Endometrial microvascular endothelial cells (primary cell): ENCODE data around the gene MAP2K3. TPM values are rescaled to one million over a fixed set of nuclear protein-coding genes. Genes with fewer than 3 reads are reported as not detected.
"Not testable (repeated sequence)": the region's sequence is repeated elsewhere in the genome, so short reads cannot be mapped to it uniquely, and the experiment has no call there.

Experiments
- in situ Hi-C: cut with HindIII; loops from 2 replicates; pipeline ENCODE4 v1.10.0; 2017; ENCODE audit warnings: low sequenced_read_pairs, low pct_unique_long_range_greater_than_20kb; ENCODE audit errors: inconsistent ontology term
- total RNA-seq: library from RNA; depleted of rRNA; stranded (reverse); fragments of >200 nt; gene quantifications from one replicate; pipeline ENCODE4 v1.2.3, GENCODE V29; 2015; ENCODE audit errors: inconsistent ontology term

Gene MAP2K3
- total RNA-seq, 1 donor from 2014 or later, result 32.3 TPM

GRCh38 chr17:21317821-21318220, 33.3 kb downstream of the MAP2K3 start:
- in situ Hi-C loops, result not testable (repeated sequence)

DNA sequence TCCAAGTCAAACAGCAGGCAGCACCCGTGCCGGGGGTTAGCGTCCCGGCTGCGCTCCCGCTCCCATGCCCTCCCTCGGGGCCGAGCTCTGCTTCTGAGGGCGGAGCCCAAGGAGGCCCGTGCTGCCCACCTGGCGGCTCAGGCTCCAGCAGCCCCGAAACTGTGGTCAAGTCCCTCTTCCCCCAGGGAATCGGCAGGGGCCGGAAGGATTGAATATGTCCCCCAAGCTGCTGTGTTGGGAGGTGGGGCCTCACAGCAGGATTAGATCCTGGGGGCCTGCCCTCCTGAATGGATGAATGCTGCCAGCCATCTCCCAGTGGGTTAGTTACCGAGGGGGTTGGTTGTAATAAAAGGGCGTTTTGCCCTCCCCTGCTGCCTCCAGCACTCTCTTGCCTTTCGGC, 33.9 kb downstream of the MAP2K3 start:
- in situ Hi-C loops, result no loop called here

DNA sequence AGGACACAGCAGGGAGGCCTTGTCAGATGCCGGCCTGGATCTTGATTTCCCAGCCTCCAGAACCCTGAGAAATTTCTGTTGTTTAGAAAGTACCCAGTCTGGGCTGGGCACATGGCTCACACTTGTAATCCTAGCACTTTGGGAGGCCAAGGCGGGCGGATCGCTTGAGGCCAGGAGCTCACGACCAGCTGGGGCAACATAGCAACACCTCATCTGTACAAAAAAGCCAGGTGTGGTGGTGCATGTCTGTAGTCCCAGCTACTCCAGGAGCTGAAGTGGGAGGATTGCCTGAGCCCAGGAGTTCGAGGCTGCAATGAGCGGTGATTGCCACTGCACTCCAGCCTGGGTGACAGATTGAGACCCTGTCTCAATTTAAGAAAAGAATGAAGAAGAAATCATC, 34.3 kb downstream of the MAP2K3 start:
- in situ Hi-C loops, result not testable (repeated sequence)

DNA sequence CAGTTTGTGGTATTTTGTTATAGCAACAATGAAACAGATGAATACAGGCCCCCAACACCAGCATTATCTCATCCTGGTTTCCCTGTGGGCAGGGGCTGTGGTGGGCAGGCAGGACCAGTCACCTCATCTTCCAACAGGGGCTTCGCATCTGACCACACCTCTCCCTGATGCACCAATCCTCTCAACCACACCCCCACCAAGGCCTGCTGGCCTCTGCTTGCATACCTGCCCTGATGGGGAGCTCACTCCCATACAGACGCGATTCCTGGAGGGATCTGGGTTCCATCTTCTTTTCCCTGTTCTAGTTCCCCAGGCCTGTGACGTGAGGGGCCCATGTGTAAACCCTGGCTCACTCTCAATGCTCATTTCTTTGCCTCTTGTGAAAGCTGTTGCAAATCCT, 34.7 kb downstream of the MAP2K3 start:
- in situ Hi-C loops, result not testable (repeated sequence)

- in situ Hi-C loops, result not testable (repeated sequence)
These were observed 35.3 kb downstream of the MAP2K3 start for GRCh38 chr17:21319686-21320375.

- in situ Hi-C loops, result not testable (repeated sequence)
These were observed 35.9 kb downstream of the MAP2K3 start for GRCh38 chr17:21320430-21320829.

DNA sequence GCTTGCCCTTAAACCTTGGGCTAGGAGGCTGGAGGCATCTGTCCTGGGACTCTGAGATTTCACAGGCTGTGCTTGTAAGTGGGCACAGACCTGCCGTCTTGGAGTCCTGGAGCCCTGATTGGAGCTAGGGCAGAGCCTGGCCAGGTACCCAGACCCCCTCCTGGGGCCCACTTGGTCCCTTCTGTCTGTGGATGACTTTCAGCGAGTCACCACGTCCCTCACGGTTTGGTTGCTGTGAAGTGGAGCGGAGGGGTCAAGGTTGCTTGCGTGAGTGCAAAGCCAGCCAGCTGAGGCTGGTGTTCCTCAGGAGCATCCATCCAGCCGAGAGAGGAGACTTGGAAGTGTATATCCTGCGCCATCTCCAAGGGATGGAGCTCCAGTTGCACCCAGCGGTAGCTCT, 36.5 kb downstream of the MAP2K3 start:
- in situ Hi-C loops, result not testable (repeated sequence)

GRCh38 chr17:21321744-21322191, 37.3 kb downstream of the MAP2K3 start:
- in situ Hi-C loops, result not testable (repeated sequence)

DNA sequence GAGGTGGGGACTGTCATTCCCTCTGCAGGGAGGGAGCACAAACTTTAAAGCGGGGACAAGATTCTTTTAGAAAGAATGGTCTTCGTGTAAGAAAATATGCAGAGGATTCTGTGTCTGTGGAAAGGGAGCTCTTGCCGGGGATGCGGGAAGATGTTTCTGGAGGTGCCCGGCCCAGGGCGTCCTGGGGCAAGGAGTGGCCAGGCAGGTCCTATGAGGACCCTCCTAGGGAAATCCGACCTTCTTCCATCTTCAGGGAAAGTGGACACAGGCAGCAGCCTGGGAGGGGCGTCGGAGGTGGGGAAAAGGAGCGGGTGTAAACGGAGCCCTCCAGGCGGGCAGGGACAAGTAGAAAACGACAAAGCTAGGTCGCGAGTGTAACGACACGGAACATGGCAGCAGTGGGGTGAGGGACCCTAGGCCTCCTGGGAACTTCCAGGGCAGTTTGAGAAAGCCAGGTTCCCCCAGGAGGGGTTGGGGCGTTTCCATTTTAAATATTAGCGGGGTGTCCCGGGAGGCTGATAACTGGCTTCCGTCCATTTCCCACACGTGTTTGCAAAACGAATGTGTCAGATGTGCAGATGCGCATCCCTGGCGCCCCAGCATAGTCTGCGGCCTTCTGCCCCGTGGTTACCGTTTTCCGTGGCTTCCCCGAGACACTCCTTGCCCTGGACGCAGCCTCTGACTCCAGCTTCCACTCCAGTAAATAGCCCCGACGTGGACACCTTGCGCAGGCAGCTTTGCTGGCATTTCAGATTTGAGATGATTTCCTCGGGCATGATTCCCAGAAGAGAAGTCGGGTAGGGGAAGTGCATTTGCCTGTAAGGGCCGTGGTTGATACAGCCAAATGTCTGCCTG, 39.0 kb downstream of the MAP2K3 start:
- in situ Hi-C loops, result not testable (repeated sequence)

DNA sequence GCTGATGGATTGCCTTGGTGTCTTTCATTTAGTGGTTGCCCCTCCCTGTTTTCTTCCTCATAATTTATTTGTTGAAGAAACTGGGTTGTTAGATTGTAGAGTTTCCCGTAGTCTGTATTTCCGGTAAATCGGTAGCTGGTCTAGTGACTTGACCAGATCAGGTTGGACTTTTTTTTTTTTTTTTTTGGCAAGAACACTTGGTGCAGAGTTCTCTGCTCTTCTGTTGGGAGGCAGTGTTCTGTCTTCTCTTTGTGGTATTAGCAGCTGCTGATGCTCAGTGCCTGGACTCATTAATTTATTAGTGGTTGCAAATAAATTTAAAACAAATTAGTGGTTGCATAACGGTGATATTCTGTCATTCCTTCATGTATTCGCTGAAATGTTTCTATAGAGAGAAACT, 40.2 kb downstream of the MAP2K3 start:
- in situ Hi-C loops, result not testable (repeated sequence)

DNA sequence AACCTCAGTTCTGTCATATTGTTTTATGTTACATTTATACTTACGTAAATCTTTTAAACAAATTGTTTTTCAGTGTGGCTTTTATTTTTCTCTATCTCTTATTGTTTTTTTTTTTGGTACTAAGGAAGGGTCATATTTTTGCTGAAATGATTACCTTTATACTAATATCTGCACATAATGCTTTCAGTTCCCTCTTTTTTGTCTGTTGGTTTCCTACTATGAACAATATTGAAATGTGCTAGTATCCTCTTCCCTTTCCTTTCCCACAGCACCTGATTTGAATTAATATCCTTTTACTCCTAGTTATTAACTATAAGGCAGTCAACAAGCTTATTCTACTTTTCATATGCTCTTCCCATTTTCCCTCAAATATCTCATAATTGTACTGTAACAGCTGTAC, 43.4 kb downstream of the MAP2K3 start:
- in situ Hi-C loops, result not testable (repeated sequence)

- in situ Hi-C loops, result not testable (repeated sequence)
These were observed 44.3 kb downstream of the MAP2K3 start for GRCh38 chr17:21328778-21329177.

DNA sequence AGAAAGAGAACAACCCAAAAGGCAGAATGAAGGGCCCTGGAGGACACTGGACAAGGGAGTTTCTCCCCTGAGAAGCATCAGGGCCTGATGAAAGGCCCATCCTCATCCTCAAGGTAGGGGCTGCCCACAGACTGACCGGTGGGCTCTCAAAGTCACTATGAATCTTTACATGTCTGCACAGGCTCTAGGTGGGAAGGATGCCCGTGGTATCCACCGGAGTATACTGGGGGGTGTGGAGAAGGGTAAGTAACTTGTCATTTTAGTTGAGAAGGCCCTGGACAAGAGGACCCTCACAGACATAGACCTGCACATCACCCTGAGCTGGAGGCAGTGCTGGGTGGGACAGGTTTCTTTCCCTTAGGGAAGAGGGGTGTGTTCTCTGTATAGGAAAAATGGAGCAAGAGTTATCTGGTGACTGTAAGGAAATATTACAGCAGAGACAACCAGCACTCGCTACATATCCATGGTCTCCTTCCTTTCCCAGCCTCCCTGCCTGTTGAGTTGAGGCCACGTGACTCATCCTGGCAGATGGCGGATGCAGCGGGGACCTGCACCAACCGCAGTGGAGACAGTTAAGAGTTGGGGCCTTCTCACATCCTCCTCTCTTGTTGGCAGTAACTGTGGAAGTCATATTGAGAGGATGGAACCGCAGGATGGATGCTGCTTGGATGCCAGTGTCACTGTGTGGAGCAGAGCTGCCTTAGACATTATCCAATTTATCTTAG, 46.1 kb downstream of the MAP2K3 start:
- in situ Hi-C loops, result no loop called here

- in situ Hi-C loops, result not testable (repeated sequence)
These were observed 52.2 kb downstream of the MAP2K3 start for GRCh38 chr17:21336541-21337294.

GRCh38 chr17:21337981-21338625, 53.6 kb downstream of the MAP2K3 start:
- in situ Hi-C loops, result not testable (repeated sequence)

- in situ Hi-C loops, result no loop called here
These were observed 54.5 kb downstream of the MAP2K3 start for GRCh38 chr17:21339011-21339410.

DNA sequence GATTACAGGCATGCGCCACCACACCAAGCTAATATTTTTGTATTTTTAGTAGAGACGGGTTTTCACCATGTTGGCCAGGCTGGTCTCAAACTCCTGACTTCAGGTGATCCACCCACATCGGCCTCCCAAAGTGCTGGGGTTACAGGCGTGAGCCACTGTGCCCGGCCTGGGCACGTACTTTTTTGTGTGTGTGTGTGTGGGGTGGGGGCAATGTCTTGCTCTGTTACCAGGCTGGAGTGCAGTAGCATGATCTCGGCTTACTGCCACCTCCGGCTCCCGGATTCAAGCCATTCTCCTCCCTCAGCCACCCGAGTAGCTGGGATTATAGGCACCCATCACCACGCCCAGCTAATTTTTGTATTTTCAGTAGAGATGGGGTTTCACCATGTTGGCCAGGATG, 55.1 kb downstream of the MAP2K3 start:
- in situ Hi-C loops, result not testable (repeated sequence)

DNA sequence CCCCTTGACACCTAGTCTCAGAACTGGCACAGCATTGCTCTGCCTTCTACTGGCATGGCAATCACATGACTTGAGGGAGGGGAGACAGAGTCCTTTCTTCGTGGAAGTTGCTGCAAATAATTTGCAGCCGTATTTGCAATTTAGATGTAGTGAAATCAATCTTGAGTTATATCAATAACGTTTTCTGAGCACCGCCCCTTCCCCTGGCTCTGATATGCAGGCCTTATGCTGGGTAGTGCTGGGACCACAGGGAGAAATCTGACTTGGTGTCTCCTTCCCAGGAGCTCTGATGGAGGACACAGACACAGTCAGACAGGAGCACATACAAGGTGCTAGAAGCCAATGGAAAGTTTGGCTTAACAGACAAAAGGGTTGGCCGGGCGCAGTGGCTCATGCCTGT, 55.9 kb downstream of the MAP2K3 start:
- in situ Hi-C loops, result not testable (repeated sequence)
